IMR-90 (cell line): ENCODE measurements around the gene CYP21A2.
"Not testable (repeated sequence)": the region's sequence is repeated elsewhere in the genome, so short reads cannot be mapped to it uniquely, and the experiment has no call there.

Source experiments
- BHLHE40 ChIP-seq: fragments of 150-350 bp; IDR thresholded peaks from 2 replicates; pipeline ENCODE4 v1.6.1; 2016; ENCODE audit warnings: mild to moderate bottlenecking, low read depth, low read length
- CEBPB ChIP-seq: IDR thresholded peaks from 2 replicates; pipeline ENCODE4 v1.6.1; 2012; ENCODE audit warnings: low read depth, low read length, improper control_type of control experiment
- POLR2A ChIP-seq: IDR thresholded peaks from 2 replicates; pipeline ENCODE4 v1.6.1; 2012; ENCODE audit warnings: mild to moderate bottlenecking, low read depth, low read length
- TF ChIP-seq, protein P1 (sequence below): conservative IDR thresholded peaks from 2 replicates; pipeline ENCODE4 v1.5.1; 2012; ENCODE audit warnings: mild to moderate bottlenecking, low read depth, low read length, improper control_type of control experiment

DNA sequence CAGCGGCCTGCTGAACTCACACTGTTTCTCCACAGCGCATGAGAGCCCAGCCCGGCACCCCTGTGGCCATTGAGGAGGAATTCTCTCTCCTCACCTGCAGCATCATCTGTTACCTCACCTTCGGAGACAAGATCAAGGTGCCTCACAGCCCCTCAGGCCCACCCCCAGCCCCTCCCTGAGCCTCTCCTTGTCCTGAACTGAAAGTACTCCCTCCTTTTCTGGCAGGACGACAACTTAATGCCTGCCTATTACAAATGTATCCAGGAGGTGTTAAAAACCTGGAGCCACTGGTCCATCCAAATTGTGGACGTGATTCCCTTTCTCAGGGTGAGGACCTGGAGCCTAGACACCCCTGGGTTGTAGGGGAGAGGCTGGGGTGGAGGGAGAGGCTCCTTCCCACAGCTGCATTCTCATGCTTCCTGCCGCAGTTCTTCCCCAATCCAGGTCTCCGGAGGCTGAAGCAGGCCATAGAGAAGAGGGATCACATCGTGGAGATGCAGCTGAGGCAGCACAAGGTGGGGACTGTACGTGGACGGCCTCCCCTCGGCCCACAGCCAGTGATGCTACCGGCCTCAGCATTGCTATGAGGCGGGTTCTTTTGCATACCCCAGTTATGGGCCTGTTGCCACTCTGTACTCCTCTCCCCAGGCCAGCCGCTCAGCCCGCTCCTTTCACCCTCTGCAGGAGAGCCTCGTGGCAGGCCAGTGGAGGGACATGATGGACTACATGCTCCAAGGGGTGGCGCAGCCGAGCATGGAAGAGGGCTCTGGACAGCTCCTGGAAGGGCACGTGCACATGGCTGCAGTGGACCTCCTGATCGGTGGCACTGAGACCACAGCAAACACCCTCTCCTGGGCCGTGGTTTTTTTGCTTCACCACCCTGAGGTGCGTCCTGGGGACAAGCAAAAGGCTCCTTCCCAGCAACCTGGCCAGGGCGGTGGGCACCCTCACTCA lies 1.4 kb downstream of the CYP21A2 start:
- TF ChIP-seq, protein P1, sequence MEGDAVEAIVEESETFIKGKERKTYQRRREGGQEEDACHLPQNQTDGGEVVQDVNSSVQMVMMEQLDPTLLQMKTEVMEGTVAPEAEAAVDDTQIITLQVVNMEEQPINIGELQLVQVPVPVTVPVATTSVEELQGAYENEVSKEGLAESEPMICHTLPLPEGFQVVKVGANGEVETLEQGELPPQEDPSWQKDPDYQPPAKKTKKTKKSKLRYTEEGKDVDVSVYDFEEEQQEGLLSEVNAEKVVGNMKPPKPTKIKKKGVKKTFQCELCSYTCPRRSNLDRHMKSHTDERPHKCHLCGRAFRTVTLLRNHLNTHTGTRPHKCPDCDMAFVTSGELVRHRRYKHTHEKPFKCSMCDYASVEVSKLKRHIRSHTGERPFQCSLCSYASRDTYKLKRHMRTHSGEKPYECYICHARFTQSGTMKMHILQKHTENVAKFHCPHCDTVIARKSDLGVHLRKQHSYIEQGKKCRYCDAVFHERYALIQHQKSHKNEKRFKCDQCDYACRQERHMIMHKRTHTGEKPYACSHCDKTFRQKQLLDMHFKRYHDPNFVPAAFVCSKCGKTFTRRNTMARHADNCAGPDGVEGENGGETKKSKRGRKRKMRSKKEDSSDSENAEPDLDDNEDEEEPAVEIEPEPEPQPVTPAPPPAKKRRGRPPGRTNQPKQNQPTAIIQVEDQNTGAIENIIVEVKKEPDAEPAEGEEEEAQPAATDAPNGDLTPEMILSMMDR: not testable (repeated sequence)
- TF ChIP-seq POLR2A, BHLHE40, CEBPB: not testable (repeated sequence)
